Measurements from ENCODE around the gene LRRC30. TPM values are rescaled to one million over a fixed set of nuclear protein-coding genes. Genes with fewer than 3 reads are reported as not detected.

LRRC30 gene
- not detected in 2 replicates for total RNA-seq

DNA sequence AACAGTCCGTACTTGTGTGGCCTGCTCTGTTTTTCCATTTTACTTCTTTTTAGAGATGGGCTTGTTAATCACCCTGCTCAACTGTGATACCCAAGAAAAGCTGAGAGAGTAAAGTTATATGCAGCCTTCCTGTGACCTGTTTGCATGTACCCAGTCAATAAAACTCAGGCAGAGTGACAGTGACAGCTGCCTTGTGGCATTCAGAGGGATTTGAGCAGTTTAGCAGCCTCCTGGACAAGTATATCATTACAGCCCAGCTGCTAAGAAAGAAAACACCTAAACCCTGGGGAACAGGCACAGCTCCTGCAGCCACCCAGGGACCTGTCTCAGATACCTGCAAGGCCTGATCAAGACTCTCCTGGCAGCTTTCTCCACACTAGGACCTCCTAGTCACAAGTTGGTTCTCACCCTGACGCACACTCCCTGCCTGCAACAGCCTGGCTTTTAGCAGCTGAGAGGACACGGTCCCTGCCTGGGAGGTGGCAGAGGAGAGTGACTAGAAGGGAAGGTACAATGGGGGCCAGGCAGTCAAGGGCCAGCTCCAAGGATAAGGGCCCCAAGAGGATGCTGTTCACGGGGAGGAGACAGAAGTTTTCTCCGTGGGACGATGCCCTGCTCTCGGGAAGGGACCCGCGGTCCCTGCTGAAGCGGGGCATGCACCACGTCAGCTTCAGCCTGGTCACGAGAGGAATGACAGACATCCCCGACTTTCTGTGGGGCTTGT, at the start of gene LRRC30:
Gene LRRC30, plus strand, starts transcription at position 464 of the 724 bp plus-strand sequence. Its CDS starts 50 bp downstream, at position 514.

Other genes with a start within 250 kb of the LRRC30 start
- gene LAMA1, start 113.3 kb upstream of the LRRC30 start, total RNA-seq, result 0.68 and 0.92 TPM in 2 replicates

Measured in aortic smooth muscle cell (primary cell).